ENCODE results near the gene CCDC167.
A peak's percentile ranks its signal among the peaks of the same experiment; 100 is the strongest.

The CCDC167 gene

DNA sequence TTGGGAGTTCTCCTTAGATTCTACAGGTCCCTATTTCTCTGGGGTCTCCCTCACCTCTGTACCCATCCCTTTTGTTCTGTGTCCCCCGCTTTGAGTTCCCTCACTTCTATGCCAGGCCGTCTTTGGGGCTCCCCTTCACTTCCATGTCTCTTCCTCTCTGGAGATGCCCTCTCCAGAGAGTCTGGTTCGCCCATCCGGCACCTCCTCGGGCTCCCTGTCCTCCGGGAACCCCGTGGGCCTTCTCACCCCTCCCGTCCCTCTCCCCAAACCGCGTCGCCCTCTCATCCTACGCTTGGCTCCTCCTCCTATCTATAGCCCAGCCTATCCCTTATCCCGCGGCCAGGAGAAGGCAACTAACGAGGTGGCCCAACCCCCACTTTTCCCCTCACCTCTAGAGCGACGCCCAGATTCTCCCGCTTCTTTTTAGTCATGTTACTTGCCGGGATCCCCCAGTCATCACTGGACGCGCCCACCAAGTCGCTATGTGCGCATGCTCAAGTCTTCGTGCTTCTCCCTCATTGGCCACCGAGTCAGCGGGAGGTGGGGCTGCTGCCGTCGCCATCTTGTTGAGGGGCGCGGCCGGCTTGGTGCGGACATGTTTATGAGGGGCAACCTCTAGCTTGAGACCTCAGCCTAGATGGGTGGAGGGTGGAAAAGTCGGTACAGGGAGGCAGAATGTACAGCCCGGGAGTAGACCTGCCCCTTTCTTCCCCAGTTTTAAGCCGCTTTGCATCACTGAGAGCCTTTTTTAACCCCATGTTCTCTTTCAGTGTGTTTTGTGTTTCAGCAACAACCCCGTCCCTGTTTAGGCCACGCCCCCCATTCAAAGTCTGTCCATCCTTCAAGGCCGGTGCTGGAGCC lies at the start of gene CCDC167:
Gene CCDC167, minus strand, starts transcription at position 461 of the 861 bp plus-strand sequence. Its CDS starts 30 bp downstream, at position 431.
- FAIRE-seq (peak; percentile 93), DNase-seq (ENCODE audit: insufficient read length, low spot score) (peak; percentile 99)

DNA sequence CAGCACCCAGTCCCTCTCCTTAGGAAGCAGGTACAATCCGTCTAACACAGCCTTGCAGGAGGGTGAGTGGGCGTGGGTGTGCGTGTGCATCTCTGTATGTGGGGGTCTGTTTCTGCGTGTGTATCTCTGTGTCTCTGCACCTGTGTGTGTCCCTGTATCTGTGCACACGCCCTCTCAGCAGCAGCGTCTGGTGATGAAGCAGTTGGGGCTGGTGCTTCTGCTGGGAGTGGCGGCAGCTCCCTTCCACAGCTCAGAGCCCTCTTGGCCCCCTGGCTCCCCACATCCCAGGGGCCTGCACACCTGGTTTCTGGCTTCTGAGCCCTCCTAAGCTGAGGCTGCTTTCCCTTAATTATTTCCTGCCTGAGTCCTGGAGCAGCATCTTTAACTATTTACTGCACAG lies 49.5 kb upstream of the CCDC167 start:
- DNase-seq (ENCODE audit: insufficient read length, low spot score) (no peak), FAIRE-seq (no peak)

- DNase-seq (ENCODE audit: insufficient read length, low spot score) (no peak), FAIRE-seq (no peak)
Observed at GRCh38 chr6:37548067-37548674, 48.5 kb upstream of the CCDC167 start.

GRCh38 chr6:37547564-37548061 lies 47.9 kb upstream of the CCDC167 start:
- DNase-seq (ENCODE audit: insufficient read length, low spot score) (peak; percentile 33), FAIRE-seq (no peak)

- DNase-seq (ENCODE audit: insufficient read length, low spot score) (peak; percentile 28), FAIRE-seq (no peak)
Observed at GRCh38 chr6:37546141-37546871, 46.6 kb upstream of the CCDC167 start.

DNA sequence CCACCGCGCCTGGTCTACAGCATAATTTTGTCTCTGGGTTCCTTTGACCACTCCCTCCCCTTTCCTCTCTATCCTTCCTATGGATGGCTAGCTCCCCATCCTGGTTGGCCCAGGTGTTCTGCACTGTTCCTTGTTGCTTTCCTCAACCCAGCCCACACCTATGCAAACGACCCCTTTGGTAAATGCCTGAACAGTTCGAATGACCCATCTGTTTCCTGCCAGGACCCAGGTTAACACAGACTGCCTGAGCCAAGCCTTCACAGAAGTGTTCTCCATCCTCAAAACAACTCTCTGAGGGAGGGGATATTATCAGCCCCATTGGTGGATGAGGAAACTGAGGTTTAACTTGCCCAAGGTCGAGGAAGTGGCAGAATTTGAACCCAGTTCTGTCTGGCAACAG lies 44.8 kb upstream of the CCDC167 start:
- no peak for FAIRE-seq

GRCh38 chr6:37543361-37543760 lies 43.7 kb upstream of the CCDC167 start:
- no peak for FAIRE-seq
- DNase-seq (ENCODE audit: insufficient read length, low spot score), result no peak

More for the DNA sequence above, 44.8 kb upstream of the CCDC167 start:
- no peak for DNase-seq (ENCODE audit: insufficient read length, low spot score)

GRCh38 chr6:37541346-37541745 lies 41.7 kb upstream of the CCDC167 start:
- no peak for FAIRE-seq
- no peak for DNase-seq (ENCODE audit: insufficient read length, low spot score)

GRCh38 chr6:37540390-37540789 lies 40.7 kb upstream of the CCDC167 start:
- no peak for DNase-seq (ENCODE audit: insufficient read length, low spot score)
- no peak for FAIRE-seq

- no peak for FAIRE-seq
- no peak for DNase-seq (ENCODE audit: insufficient read length, low spot score)
Observed at GRCh38 chr6:37540029-37540352, 40.3 kb upstream of the CCDC167 start.

DNA sequence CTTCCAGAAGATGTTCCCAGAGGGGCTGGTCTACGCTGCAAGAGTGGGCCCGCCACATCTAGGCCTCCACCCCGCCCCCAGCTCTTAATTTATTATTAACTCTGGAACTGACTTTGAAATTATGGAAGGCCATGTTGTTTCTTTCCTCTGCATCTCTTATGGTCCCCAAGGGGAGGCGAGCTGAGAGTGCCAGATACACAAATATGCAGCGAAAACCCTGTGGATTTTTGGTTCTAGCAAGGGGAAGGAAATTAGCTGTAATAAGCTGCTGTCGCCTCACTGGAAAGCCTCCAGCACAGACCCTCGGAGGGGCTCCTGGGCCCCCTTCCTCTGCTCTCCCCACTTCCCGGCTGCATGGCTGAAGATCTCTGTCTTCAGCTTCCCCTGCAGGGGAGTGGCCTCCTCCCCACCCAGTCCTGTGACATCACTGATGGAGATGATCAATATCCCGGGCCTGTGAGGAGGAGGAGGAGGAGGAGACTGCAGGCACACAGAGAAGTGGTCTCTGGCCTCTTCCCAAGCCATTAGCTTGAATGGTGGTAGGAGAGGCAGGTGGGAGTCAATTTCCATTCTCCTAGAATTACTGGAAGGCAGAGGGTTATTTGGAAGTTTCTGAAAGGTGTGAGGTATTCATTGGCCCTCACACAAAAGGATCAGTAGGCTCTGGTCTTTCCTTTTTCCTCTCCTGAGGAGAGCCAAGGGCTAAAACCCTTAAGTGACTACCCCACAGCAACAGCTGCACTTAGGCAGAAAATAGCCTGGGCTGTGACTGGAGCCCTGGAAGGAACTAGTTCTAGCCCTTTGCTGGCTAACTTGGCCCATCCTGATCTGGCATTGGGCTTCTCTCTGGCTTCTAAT lies 39.7 kb upstream of the CCDC167 start:
- FAIRE-seq, result no peak
- DNase-seq (ENCODE audit: insufficient read length, low spot score), result no peak

DNA sequence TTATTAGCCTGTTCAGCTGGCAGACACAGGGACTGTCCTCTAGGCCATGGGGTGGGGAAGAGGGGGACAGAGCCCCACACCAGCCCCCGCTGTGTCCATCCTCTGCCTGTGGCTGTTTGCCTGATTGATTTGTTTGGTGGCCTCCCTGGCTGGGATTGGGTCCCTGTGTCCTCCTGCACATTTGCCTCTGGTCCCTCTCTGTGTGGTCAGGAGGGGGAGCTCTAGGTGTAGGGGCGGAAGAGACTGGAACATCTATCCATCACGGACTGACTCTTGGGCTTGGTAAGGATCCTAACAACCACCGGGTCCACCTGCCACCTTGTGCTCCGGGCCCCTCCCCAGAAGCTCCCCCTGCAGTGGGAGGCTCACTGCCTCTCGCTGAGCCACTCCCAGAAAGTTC lies 38.4 kb upstream of the CCDC167 start:
- peak; percentile 63 for DNase-seq (ENCODE audit: insufficient read length, low spot score)
- FAIRE-seq, result no peak

DNA sequence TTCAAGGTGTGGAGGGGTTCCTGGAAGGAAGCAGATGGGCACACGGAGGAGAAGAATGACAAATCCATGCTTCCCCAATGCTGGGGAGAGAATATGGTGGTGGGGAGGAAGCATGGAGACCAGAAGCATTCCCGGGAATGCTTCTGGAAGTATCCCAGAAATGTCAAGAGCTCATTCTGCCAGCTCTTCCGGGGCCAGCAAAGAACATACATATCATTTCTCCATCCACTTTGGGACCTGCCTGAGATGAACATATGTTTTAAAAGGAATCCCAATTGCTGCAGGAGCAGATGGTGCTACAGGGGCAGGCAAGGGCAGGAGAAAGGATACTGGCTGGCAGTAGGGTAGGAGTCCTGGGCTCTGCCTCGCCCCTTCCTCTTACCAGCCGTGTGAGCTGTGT lies 37.9 kb upstream of the CCDC167 start:
- no peak for FAIRE-seq
- no peak for DNase-seq (ENCODE audit: insufficient read length, low spot score)

- DNase-seq (ENCODE audit: insufficient read length, low spot score) (no peak), FAIRE-seq (no peak)
Observed at GRCh38 chr6:37536491-37537190, 36.9 kb upstream of the CCDC167 start.

GRCh38 chr6:37535759-37536490 lies 36.2 kb upstream of the CCDC167 start:
- DNase-seq (ENCODE audit: insufficient read length, low spot score), result no peak

DNA sequence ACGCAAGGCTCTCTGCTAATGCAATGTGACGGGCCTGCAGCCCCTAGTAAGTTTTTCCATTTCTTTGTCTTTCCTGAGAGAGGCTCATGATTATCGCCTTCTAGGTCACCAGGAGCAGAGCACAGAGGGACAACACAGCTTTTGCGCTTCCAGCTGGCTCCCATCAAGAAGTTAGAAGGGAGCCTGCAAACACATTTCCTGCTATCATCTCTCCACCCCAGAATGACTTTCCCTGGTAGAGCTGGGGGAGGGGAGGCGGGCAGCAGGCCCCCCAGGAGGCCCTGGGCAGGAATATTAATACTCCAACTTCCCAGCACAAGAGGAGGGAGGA lies 35.7 kb upstream of the CCDC167 start:
- FAIRE-seq, result no peak
- DNase-seq (ENCODE audit: insufficient read length, low spot score), result no peak

More at GRCh38 chr6:37535759-37536490, 36.2 kb upstream of the CCDC167 start:
- no peak for FAIRE-seq

DNA sequence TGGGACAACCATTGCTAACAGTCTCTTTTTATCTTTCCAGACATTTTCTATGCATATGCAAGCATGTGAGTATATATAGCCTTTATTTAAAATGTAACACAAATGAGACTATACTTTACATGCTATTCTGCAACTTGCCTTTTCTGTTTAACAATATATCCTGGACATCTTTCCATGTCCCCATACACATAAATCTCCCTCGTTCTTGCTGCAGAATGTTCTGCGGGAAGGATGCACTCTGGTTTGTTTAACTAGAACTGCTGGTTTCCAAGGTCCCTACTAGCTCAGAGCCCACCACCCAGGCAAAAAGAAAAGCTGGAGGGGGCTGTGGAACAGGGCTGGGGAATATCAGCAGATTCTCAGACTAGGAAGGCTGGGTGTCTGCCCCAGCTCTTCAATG lies 35.2 kb upstream of the CCDC167 start:
- no peak for FAIRE-seq
- DNase-seq (ENCODE audit: insufficient read length, low spot score), result no peak

DNA sequence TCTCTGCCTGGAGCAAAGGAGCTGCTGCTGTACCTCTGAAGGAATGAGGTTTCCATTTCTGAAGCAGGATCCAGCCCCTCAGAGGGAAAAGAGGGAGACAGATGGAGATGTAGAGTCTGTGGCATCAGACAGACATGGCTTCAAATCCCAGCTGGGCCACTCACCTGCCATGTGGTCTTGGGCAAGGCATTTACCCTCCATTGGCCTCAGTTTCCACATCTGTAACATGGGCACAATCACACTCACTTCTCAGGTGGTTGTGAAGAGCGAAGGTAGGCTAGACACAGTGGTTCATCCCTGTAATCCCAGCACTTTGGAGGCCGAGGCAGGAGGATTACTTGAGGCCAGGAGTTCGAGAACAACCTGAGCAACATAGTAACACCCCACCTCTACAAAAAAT lies 32.4 kb upstream of the CCDC167 start:
- DNase-seq (ENCODE audit: insufficient read length, low spot score) (no peak), FAIRE-seq (no peak)

- DNase-seq (ENCODE audit: insufficient read length, low spot score), result no peak
- no peak for FAIRE-seq
Observed at GRCh38 chr6:37531437-37532036, 31.8 kb upstream of the CCDC167 start.

Data from HTR-8/SVneo (cell line).